K562 (cell line): Measurements from ENCODE around the gene FAM167B. TPM values are rescaled to one million over a fixed set of nuclear protein-coding genes. Genes with fewer than 3 reads are reported as not detected.

ENCODE experiments used
- ADNP ChIP-seq: fragments of 200-800 bp; sonication (Bioruptor generic); IDR thresholded peaks from 2 replicates; pipeline ENCODE4 v1.6.1; 2016; ENCODE audit warnings: missing genetic modification characterization, missing compliant biosample characterization
- CBFB ChIP-seq: sonication (generic); formaldehyde crosslinking; IDR thresholded peaks from 2 replicates; pipeline ENCODE4 v1.4.0; 2020; ENCODE audit warnings: mild to moderate bottlenecking, missing genetic modification reagents
- CTCF ChIP-seq, 3 experiments: IDR thresholded peaks in 2 of 3; conservative IDR thresholded peaks in 1 of 3; 2 replicates each; pipeline ENCODE4 v1.5.1; 2011 to 2012; ENCODE audit warnings: low read length in 3 of 3, mild to moderate bottlenecking in 3 of 3, control low read depth in 2 of 3, improper control_type of control experiment in 1 of 3, inconsistent platforms in 1 of 3, low read depth in 1 of 3, mixed read lengths in 1 of 3, moderate library complexity in 1 of 3; ENCODE audit not compliant: insufficient read depth in 2 of 3
- CTCFL ChIP-seq: IDR thresholded peaks from 2 replicates; pipeline ENCODE4 v1.6.1; 2011; ENCODE audit warnings: borderline replicate concordance, low read depth, mild to moderate bottlenecking, moderate library complexity, low read length; ENCODE audit not compliant: insufficient read depth, poor library complexity, severe bottlenecking
- HDAC8 ChIP-seq: fragments of 450-650 bp; IDR thresholded peaks from 2 replicates; pipeline ENCODE4 v1.6.1; 2016; ENCODE audit warnings: mild to moderate bottlenecking, missing genetic modification characterization, moderate library complexity, missing compliant biosample characterization
- HNRNPH1 ChIP-seq: fragments of 200-400 bp; formaldehyde crosslinking; optimal IDR thresholded peaks from 2 replicates; pipeline ENCODE3; 2017; ENCODE audit warnings: low read depth, mild to moderate bottlenecking, low read length, moderate library complexity
- MBD2 ChIP-seq: sonication (generic); IDR thresholded peaks from 2 replicates; pipeline ENCODE4 v1.6.1; 2016; ENCODE audit warnings: low read depth, borderline replicate concordance
- MCM5 ChIP-seq: fragments of 450-650 bp; IDR thresholded peaks from 2 replicates; pipeline ENCODE4 v1.6.1; 2016; ENCODE audit warnings: low read depth
- PATZ1 ChIP-seq: fragments of 250-450 bp; sonication (Bioruptor Pico); IDR thresholded peaks from 2 replicates; pipeline ENCODE4 v1.5.0; 2020; ENCODE audit warnings: mild to moderate bottlenecking, borderline replicate concordance
- POLR2AphosphoS5 ChIP-seq: IDR thresholded peaks from 2 replicates; pipeline ENCODE4 v1.6.1; 2011; ENCODE audit warnings: mild to moderate bottlenecking, low read depth, low read length, moderate library complexity; ENCODE audit not compliant: control insufficient read depth, insufficient read depth
- PURB ChIP-seq: sonication (generic); formaldehyde crosslinking; IDR thresholded peaks from 2 replicates; pipeline ENCODE4 v1.9.0; 2021; ENCODE audit warnings: low read depth, mild to moderate bottlenecking, missing genetic modification reagents
- RNF2 ChIP-seq: sonication (generic); IDR thresholded peaks from 2 replicates; pipeline ENCODE4 v1.6.1; 2016
- SRSF9 ChIP-seq: fragments of 200-400 bp; formaldehyde crosslinking; IDR thresholded peaks from 2 replicates; pipeline ENCODE4 v1.6.1; 2017; ENCODE audit warnings: low read depth, low read length, borderline replicate concordance
- TAF15 ChIP-seq: fragments of 200-400 bp; formaldehyde crosslinking; IDR thresholded peaks from 2 replicates; pipeline ENCODE4 v1.6.1; 2017; ENCODE audit warnings: mild to moderate bottlenecking, low read depth, low read length, moderate library complexity
- TBL1XR1 ChIP-seq, 2 experiments: IDR thresholded peaks; 2 replicates each; pipeline ENCODE4 v1.6.1; 2012; ENCODE audit warnings: improper control_type of control experiment in 2 of 2, low read length in 2 of 2, mild to moderate bottlenecking in 1 of 2
- TCF7L2 ChIP-seq: fragments of 150-350 bp; IDR thresholded peaks from 2 replicates; pipeline ENCODE4 v1.6.1; 2016; ENCODE audit warnings: low read depth, mild to moderate bottlenecking, low read length, moderate library complexity
- TEAD1 ChIP-seq, 2 experiments: fragments of 450-650 bp in 1 of 2; sonication (generic) in 1 of 2; formaldehyde crosslinking; IDR thresholded peaks; 2 replicates each; pipeline versions ENCODE4 v1.4.0 to v1.8.0; 2020 to 2022; ENCODE audit warnings: mild to moderate bottlenecking in 2 of 2, missing genetic modification reagents in 1 of 2
- ZC3H11A ChIP-seq: IDR thresholded peaks from 2 replicates; pipeline ENCODE4 v1.6.1; 2012; ENCODE audit warnings: low read depth, low read length, improper control_type of control experiment
- polyA plus RNA-seq, 8 experiments: library from polyadenylated mRNA; depleted of rRNA in 4 of 8; stranded (reverse) in 5 of 8; unstranded in 3 of 8; fragments of >200 nt; fragmentation: Nextera tagmentation in 2 of 8; fragmentation: Illumina TruSeq in 1 of 8; extraction: Ambion mirVana in 2 of 8; extraction: Trizol in 1 of 8; gene quantifications; 2 replicates each; pipeline versions ENCODE4 v1.2.1 to v1.2.3, GENCODE V29; 2011 to 2014; ENCODE audit warnings: inconsistent platforms in 1 of 8, missing spikeins in 1 of 8
- total RNA-seq, 7 experiments: library from RNA; depleted of rRNA in 6 of 7; stranded (reverse); fragments of >200 nt in 6 of 7; fragmentation: Illumina TruSeq in 2 of 7; extraction: Trizol in 2 of 7; gene quantifications; 2 replicates each; pipeline versions ENCODE4 v1.2.1 to v1.2.3, GENCODE V29; 2011 to 2021; ENCODE audit warnings: low replicate concordance in 1 of 7

Gene FAM167B
- total and polyA plus RNA-seq, 9 of the 15 experiments (the other 6 are each of a cell fraction or from before 2014, with no cell fraction given): not detected

- TF ChIP-seq TCF7L2: no peak
- peak in 1 of 2 experiments; percentile 72; a peak in 1 of 4 replicates for TF ChIP-seq TBL1XR1 (IDR thresholded peaks at IDR 0.05; ENCODE audit: low read length in 2 of 2)
- TF ChIP-seq HDAC8: no peak
- TF ChIP-seq MBD2: peak; percentile 92
- no peak for TF ChIP-seq ADNP
- peak in 1 of 2 experiments; percentile 83; a peak in 2 of 4 replicates for TF ChIP-seq TEAD1 (CRISPR knock-in tag; IDR thresholded peaks at IDR 0.05)
- TF ChIP-seq HNRNPH1: no peak
- TF ChIP-seq CTCFL: no peak
- no peak for TF ChIP-seq PURB (CRISPR knock-in tag)
- peak in 2 of 3 experiments; percentile 23 to 30; a peak in 2 of 6 replicates for TF ChIP-seq CTCF (IDR thresholded peaks at IDR 0.05 in 2 of 3, conservative IDR thresholded peaks at IDR 0.05 in 1 of 3; ENCODE audit: insufficient read depth in 2 of 3, low read depth in 1 of 3, low read length in 3 of 3)
- TF ChIP-seq MCM5: no peak
- no peak for TF ChIP-seq PATZ1 (CRISPR knock-in tag)
- TF ChIP-seq TAF15: no peak
- TF ChIP-seq SRSF9: no peak
- TF ChIP-seq RNF2: no peak
- TF ChIP-seq POLR2AphosphoS5: peak; percentile 93
- TF ChIP-seq ZC3H11A: no peak
- TF ChIP-seq CBFB (CRISPR knock-in tag): peak; percentile 58; the same call in 1 of the 2 replicates
Observed at GRCh38 chr1:32205401-32206370, 41.3 kb upstream of the FAM167B start, which contains the start of gene IQCC (continued).
